ENCODE results near the gene GPR62.

GRCh38 chr3:51946796-51947195 is 8.4 kb upstream of the GPR62 start:
- TF ChIP-seq CTCF (IDR thresholded peaks at IDR 0.05) (no peak), POLR2A (IDR thresholded peaks at IDR 0.05) (no peak)
